ENCODE measurements around the gene FAM240A.

Gene FAM240A

GRCh38 chr3:46627078-46627477, 14.8 kb downstream of the FAM240A start:
- no peaks in the 10 kb centered on the region for H3K9me3 Mint-ChIP-seq
- H3K27me3 Mint-ChIP-seq (ENCODE audit: low read depth): peaks cover 8% of the 10 kb centered on the region
- H3K4me3 Mint-ChIP-seq: no peak overlapping the region
- H3K36me3 Mint-ChIP-seq (ENCODE audit: low read depth): no peaks in the 10 kb centered on the region
- H3K4me1 Mint-ChIP-seq (ENCODE audit: low read depth): peaks cover 11% of the 10 kb centered on the region
- H3K27ac Mint-ChIP-seq: no peak overlapping the region

GRCh38 chr3:46628901-46629369, 16.6 kb downstream of the FAM240A start:
- no peaks in the 10 kb centered on the region for H3K9me3 Mint-ChIP-seq
- peaks cover 11% of the 10 kb centered on the region for H3K4me1 Mint-ChIP-seq (ENCODE audit: low read depth)
- H3K27ac Mint-ChIP-seq: no peak overlapping the region
- peaks cover 1% of the 10 kb centered on the region for H3K27me3 Mint-ChIP-seq (ENCODE audit: low read depth)
- no peaks in the 10 kb centered on the region for H3K36me3 Mint-ChIP-seq (ENCODE audit: low read depth)
- H3K4me3 Mint-ChIP-seq: peak overlapping the region; percentile 51

- peak overlapping the region; percentile 51 for H3K4me3 Mint-ChIP-seq
- H3K9me3 Mint-ChIP-seq: no peaks in the 10 kb centered on the region
- peaks cover 1% of the 10 kb centered on the region for H3K27me3 Mint-ChIP-seq (ENCODE audit: low read depth)
- no peaks in the 10 kb centered on the region for H3K36me3 Mint-ChIP-seq (ENCODE audit: low read depth)
- H3K27ac Mint-ChIP-seq: no peak overlapping the region
- H3K4me1 Mint-ChIP-seq (ENCODE audit: low read depth): peaks cover 18% of the 10 kb centered on the region
These were observed 17.5 kb downstream of the FAM240A start for GRCh38 chr3:46629551-46630517.

- Mint-ChIP-seq H3K27ac (no peak overlapping the region), H3K9me3 (no peaks in the 10 kb centered on the region), H3K4me3 (no peak overlapping the region), H3K36me3 (ENCODE audit: low read depth) (no peaks in the 10 kb centered on the region), H3K27me3 (ENCODE audit: low read depth) (peaks cover 3% of the 10 kb centered on the region), H3K4me1 (ENCODE audit: low read depth) (peaks cover 19% of the 10 kb centered on the region)
These were observed 20.5 kb downstream of the FAM240A start for GRCh38 chr3:46632792-46633191.

GRCh38 chr3:46634856-46635255, 22.5 kb downstream of the FAM240A start:
- no peak overlapping the region for H3K27ac Mint-ChIP-seq

GRCh38 chr3:46639221-46639620, 26.9 kb downstream of the FAM240A start:
- H3K9me3 Mint-ChIP-seq: no peaks in the 10 kb centered on the region
- H3K27me3 Mint-ChIP-seq (ENCODE audit: low read depth): peaks cover 15% of the 10 kb centered on the region
- H3K4me1 Mint-ChIP-seq (ENCODE audit: low read depth): peaks cover 7% of the 10 kb centered on the region
- H3K27ac Mint-ChIP-seq: no peak overlapping the region
- no peak overlapping the region for H3K4me3 Mint-ChIP-seq
- H3K36me3 Mint-ChIP-seq (ENCODE audit: low read depth): no peaks in the 10 kb centered on the region

More at GRCh38 chr3:46634856-46635255, 22.5 kb downstream of the FAM240A start:
- H3K4me1 Mint-ChIP-seq (ENCODE audit: low read depth): peaks cover 12% of the 10 kb centered on the region
- H3K9me3 Mint-ChIP-seq: no peaks in the 10 kb centered on the region
- no peak overlapping the region for H3K4me3 Mint-ChIP-seq
- peaks cover 3% of the 10 kb centered on the region for H3K27me3 Mint-ChIP-seq (ENCODE audit: low read depth)
- H3K36me3 Mint-ChIP-seq (ENCODE audit: low read depth): no peaks in the 10 kb centered on the region

GRCh38 chr3:46640927-46641326, 28.6 kb downstream of the FAM240A start:
- no peaks in the 10 kb centered on the region for H3K9me3 Mint-ChIP-seq
- no peak overlapping the region for H3K27ac Mint-ChIP-seq
- no peaks in the 10 kb centered on the region for H3K4me1 Mint-ChIP-seq (ENCODE audit: low read depth)
- H3K27me3 Mint-ChIP-seq (ENCODE audit: low read depth): peaks cover 12% of the 10 kb centered on the region
- no peaks in the 10 kb centered on the region for H3K36me3 Mint-ChIP-seq (ENCODE audit: low read depth)
- no peak overlapping the region for H3K4me3 Mint-ChIP-seq

- Mint-ChIP-seq H3K4me3 (no peak overlapping the region), H3K36me3 (ENCODE audit: low read depth) (no peaks in the 10 kb centered on the region), H3K27ac (no peak overlapping the region), H3K9me3 (no peaks in the 10 kb centered on the region), H3K4me1 (ENCODE audit: low read depth) (no peaks in the 10 kb centered on the region), H3K27me3 (ENCODE audit: low read depth) (peaks cover 19% of the 10 kb centered on the region)
These were observed 30.6 kb downstream of the FAM240A start for GRCh38 chr3:46642971-46643370.

GRCh38 chr3:46643701-46644100, 31.4 kb downstream of the FAM240A start:
- Mint-ChIP-seq H3K27ac (no peak overlapping the region), H3K4me3 (no peak overlapping the region), H3K9me3 (no peaks in the 10 kb centered on the region), H3K36me3 (ENCODE audit: low read depth) (no peaks in the 10 kb centered on the region), H3K27me3 (ENCODE audit: low read depth) (peaks cover 22% of the 10 kb centered on the region), H3K4me1 (ENCODE audit: low read depth) (no peaks in the 10 kb centered on the region)

- H3K4me3 Mint-ChIP-seq: no peak overlapping the region
- H3K27me3 Mint-ChIP-seq (ENCODE audit: low read depth): peaks cover 32% of the 10 kb centered on the region
- H3K4me1 Mint-ChIP-seq (ENCODE audit: low read depth): no peaks in the 10 kb centered on the region
- H3K36me3 Mint-ChIP-seq (ENCODE audit: low read depth): no peaks in the 10 kb centered on the region
- H3K9me3 Mint-ChIP-seq: peaks cover 3% of the 10 kb centered on the region
- no peak overlapping the region for H3K27ac Mint-ChIP-seq
These were observed 34.4 kb downstream of the FAM240A start for GRCh38 chr3:46646700-46647099.

GRCh38 chr3:46648096-46648495, 35.8 kb downstream of the FAM240A start:
- Mint-ChIP-seq H3K4me3 (no peak overlapping the region), H3K4me1 (ENCODE audit: low read depth) (no peaks in the 10 kb centered on the region), H3K27me3 (ENCODE audit: low read depth) (peaks cover 36% of the 10 kb centered on the region), H3K9me3 (peaks cover 12% of the 10 kb centered on the region), H3K36me3 (ENCODE audit: low read depth) (no peaks in the 10 kb centered on the region), H3K27ac (no peak overlapping the region)

- peaks cover 12% of the 10 kb centered on the region for H3K9me3 Mint-ChIP-seq
- H3K4me3 Mint-ChIP-seq: no peak overlapping the region
- no peaks in the 10 kb centered on the region for H3K36me3 Mint-ChIP-seq (ENCODE audit: low read depth)
- no peak overlapping the region for H3K27ac Mint-ChIP-seq
- H3K27me3 Mint-ChIP-seq (ENCODE audit: low read depth): peaks cover 30% of the 10 kb centered on the region
- H3K4me1 Mint-ChIP-seq (ENCODE audit: low read depth): no peaks in the 10 kb centered on the region
These were observed 37.1 kb downstream of the FAM240A start for GRCh38 chr3:46649436-46649835.

- Mint-ChIP-seq H3K27me3 (ENCODE audit: low read depth) (peaks cover 35% of the 10 kb centered on the region), H3K36me3 (ENCODE audit: low read depth) (no peaks in the 10 kb centered on the region), H3K27ac (no peak overlapping the region), H3K4me1 (ENCODE audit: low read depth) (no peaks in the 10 kb centered on the region), H3K9me3 (peaks cover 12% of the 10 kb centered on the region), H3K4me3 (no peak overlapping the region)
These were observed 38.8 kb downstream of the FAM240A start for GRCh38 chr3:46651084-46651483.

GRCh38 chr3:46655271-46655670, 42.9 kb downstream of the FAM240A start:
- peaks cover 34% of the 10 kb centered on the region for H3K27me3 Mint-ChIP-seq (ENCODE audit: low read depth)
- no peak overlapping the region for H3K4me3 Mint-ChIP-seq
- H3K36me3 Mint-ChIP-seq (ENCODE audit: low read depth): no peaks in the 10 kb centered on the region
- H3K4me1 Mint-ChIP-seq (ENCODE audit: low read depth): no peaks in the 10 kb centered on the region
- peaks cover 12% of the 10 kb centered on the region for H3K9me3 Mint-ChIP-seq
- no peak overlapping the region for H3K27ac Mint-ChIP-seq
